COLO668 (cell line): ENCODE data around the gene RTP5.
"Not testable (repeated sequence)": the region's sequence is repeated elsewhere in the genome, so short reads cannot be mapped to it uniquely, and the experiment has no call there.

Source experiments
- DNase-seq: peaks from one replicate; lab custom pipeline; 2025; ENCODE audit not compliant: unreplicated experiment; lab: John Stamatoyannopoulos, UW

The RTP5 gene

DNA sequence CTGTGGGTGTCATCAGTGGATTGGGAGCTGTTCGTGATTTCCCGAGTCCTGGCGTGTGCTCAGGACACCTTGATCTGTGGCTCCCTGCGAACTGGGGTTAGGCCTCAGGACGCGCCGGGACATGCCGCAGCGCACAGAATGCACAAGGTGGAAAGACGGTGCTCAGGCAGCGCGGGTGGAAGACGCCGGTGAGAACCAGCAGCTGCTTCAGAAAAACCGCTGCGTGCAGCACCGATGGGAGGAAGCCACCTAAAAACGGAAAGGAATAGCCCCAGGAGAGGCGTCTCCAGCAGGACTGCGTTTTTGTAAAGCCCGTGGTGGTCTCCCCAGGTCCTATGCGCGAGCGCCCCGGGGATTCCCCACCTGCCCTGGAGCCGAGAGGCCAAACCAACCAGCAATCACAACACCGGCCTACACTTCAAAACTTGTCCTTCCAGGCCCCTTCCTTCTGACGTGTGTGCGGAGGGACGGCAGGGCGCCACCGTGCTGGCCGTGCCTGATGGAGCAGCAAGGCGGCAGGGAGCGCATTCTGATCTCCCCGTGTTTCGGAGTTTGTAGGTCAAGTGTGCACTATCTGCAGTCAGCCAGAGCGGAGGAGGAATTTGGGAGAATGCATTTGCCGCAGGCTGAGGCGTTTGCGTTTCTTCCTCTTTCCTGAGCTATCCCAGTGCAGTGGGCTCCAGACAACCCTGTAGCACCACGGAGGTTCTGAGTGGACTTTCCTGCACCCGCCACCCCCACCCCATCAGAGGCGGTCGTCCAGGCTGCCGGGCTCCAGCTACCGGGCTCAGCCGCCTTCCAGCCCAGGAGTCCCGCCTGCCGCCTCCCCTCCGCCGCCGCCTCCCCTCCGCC, 32.2 kb downstream of the RTP5 start:
- DNase-seq, result no peak

DNA sequence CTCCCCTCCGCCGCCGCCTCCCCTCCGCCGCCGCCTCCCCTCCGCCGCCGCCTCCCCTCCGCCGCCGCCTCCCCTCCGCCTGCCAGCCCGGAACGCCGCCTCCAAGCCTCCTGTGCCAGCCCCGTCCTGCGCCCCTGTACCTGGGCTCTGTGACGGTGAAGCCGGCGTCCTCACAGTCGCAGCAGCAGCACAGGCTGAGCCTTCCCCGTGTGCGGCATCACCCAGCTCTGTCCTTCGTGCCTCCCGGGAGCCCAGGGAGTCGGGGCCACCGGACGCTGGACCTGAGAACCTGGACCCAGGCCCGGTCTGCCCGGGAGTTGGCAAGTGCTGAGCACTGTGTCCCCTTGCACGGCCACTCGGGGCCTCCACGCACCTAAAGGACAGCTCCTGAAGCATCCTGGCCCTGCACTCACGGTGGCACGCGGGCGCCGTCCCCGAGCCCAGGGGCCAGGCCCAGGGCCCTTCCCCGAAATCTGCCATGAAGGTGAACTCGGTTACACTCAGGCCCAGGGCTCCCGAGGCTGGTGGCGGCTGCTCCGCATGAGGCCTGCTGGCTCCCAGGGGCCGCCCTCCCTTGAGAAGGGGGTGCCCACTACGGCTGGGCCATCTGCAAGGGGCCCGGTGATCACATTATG, 32.9 kb downstream of the RTP5 start:
- no peak for DNase-seq

DNA sequence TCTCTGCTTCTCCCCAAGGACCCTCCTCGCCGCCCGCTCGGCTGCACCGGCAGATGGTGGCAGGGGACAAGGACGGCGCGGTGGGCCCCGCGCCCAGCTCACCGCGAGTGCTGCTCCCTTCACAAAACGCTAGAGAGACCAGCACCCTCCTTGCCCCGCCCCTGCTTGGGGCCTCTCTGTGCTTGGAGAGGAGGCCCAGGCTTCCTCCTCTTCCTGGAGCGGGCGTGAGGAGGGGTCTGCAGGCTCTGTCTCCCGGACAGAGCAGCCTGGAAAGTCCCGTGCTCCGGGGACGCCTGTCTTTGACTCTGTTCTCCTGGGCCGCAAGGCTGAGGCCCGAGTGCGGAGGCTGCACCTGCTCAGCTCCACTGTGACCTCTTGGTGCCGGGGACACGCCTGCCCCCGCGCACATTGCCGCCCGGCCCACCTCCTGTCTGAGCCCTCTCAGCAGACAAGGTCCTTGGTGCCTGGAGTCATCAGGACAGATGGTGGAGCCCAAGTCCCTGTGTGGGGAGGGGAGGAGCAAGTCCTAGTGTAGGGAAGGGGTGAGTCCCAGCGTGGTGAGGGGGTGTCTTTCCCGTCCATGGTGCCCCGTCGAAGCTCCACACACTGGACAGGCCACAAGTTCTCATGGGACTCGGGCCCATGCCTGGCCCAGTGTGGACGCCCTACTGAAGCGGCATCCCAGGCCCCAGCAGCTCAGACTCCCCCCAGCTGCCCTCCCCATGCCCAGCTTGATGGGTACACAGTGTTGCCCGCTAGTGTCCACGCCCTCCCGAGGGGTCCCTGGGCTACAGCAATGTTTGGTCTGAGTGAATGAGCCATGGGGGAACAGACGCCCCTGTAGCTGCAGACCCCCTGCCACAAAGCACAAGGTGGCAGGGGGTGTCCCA, 33.8 kb downstream of the RTP5 start:
- DNase-seq, result no peak

DNA sequence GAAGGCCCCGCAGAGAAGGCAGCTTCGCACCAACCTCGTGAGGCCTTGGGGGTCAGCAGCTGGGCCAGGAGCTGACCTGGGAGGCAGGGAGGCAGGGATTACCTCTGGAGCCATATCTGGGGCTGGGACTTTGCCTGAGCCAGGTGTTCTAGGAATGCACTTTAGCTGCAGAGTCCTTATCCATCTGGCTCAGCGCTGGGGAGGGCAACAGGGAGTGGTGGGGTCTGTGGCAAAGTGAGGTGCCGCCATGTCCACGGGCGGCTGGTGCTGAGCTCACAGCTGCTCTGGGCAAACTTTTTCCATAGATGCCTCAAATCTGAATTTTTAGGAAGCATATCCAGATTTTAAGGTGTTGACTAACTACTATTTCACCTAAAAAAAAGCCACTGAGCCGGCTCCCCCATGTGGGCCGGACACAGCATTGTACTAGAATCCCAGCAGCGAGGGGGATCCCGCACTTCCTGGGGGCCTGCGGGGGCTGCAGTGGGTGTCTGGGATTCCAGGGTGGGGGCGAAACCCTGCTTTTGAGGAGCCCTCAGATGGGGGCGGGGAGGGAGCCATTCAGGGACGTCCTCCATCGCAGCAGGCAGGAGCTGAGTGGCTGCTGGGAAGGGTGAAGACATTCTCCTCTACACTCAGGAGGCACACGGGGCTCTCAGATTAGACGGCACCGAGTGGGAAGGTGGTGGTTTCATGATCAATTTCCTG, 34.6 kb downstream of the RTP5 start:
- DNase-seq, result no peak

DNA sequence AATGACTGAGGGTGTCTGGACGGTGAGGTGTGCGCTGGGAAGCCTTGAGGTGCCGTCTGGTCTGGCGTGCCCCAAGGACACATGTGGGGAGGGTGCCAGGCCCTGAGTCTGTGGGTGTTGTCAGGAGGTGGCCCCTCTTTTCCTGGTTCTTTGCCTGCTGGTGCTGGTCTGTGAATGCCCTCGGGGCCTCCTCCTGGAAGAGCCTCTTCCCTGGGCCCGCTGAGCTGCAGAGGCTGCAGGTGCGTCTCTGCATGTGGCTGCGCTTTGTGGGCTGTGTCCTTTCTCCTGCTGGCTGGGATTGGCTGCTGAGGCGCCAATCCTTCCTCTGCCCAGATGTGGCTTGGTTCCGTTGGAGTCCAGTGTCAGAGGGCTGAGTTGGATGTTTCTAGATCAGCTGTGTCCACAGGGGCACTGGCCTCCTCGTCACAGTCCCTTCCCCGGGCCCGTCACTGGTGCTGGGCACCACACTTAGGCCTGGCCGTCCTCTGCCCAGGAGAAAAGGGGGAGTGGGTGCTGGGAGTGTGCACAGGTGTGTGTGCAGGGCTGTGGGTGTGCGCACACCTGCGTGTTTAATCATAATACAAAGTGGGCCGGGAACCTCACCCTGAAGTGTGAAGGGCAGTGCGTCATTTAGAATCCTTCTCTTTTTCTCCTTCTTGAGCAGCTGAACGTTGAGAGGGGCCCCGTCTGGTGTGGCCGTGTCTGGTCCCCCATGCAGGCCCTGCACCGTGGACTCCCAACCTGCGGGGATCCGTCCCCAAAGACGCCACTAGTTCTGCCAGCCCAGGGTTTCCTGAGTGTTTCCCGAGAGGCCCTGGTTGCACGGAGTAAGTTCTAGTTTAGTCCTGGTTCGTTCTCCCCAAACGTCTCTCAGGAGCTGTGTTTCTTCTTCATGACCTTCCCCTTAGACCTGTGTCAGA, 35.5 kb downstream of the RTP5 start:
- peak; percentile 11 for DNase-seq

DNA sequence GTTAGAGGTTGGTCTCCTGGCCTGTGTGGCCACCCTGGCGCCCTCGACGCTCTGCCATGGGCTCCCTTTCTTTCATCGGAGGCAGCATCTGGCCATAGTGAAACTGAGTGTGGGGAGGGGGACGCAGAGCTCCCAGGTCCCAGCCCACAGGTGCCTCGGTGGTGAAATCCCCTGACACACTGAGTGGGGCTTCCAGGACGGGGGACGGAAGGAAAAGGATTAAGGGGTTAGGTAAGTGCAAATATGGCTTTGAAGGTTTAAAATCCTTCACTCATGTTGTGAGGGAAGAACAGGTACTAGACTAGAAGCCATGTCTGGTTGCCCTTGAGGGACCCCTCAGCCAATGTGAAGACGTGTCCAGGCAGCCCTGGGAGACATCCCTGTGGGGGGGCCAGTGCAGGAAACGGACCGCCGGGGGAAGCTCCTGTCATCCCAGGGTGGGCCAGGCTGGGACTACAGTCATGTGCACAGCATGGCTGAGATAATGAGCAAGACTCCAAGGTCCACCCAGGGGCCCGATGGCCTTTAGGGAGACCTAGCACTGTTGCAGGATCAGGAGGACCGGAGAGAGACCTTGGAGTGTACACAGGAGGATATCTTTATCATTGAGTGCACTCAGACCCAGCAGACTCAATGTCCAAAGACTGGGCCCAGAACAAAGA, 36.3 kb downstream of the RTP5 start:
- DNase-seq, result no peak

DNA sequence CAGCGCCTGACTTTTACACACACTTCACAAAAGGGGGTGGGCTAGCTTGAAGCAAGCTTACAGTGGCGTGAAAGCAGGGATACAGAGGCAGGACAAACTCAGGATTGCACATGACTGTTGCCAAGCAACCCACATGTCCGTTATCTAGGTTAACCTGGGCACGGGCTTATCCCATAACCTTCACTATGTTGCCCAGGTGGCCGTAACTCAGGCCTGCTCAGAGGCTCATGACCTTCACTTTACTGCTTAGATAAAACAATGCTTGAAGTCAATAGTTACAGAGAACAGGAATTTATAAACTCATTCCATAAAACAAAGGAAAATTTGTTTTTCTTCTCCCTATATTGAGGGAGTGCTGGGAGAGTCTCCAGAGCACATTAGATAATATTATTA, 36.8 kb downstream of the RTP5 start:
- DNase-seq, result not testable (repeated sequence)

DNA sequence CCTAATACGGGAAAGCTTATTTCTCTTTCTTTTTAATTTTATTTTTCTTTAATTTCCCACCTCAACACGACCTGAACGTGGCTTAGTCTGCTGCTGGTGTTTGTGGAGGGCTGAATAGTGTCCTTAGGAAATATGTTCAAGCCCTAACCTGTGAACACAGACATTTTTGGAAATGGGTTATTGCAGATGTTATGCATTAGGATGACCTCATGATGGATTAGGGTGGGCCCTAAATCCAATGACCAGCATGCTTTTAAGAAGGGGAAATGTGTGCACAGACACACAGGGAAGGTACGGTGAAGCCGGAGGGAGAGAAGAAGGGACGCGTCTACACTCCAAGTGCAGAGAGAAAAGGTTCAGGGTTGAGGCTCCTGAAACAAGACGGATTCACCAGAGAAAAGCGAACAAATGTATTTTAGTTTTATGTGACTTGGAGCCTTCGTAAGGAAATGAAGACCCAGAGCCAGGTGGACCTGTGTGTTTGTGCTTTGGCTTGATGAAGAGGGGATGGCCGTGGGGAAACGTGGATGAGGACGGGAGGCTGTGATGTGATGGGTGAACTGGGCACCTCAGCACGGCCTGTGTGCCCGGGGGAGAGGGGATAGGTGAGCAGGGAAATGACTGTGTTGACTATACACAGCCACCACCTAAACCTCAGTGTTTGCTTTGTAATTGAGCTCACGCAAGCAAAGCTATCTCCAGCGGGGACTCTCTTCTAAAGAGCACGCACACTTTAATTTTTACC, 37.5 kb downstream of the RTP5 start:
- DNase-seq, result peak; percentile 43

DNA sequence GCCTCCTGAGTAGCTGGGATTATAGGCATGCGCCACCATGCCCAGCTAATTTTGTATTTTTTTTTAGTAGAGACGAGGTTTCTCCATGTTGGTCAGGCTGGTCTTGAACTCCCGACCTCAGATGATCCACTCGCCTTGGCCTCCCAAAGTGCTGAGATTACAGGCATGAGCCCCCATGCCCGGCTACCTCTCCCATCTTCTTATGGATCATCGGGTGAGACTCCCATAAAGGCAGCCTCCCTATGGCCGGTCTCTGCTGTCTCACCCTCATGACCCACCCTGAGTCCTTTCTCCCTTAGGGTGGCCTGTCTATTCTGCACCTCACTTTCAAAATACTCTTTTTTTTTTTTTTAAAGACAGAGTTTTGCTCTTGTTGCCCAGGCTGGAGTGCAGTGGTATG, 38.3 kb downstream of the RTP5 start:
- DNase-seq, result not testable (repeated sequence)

DNA sequence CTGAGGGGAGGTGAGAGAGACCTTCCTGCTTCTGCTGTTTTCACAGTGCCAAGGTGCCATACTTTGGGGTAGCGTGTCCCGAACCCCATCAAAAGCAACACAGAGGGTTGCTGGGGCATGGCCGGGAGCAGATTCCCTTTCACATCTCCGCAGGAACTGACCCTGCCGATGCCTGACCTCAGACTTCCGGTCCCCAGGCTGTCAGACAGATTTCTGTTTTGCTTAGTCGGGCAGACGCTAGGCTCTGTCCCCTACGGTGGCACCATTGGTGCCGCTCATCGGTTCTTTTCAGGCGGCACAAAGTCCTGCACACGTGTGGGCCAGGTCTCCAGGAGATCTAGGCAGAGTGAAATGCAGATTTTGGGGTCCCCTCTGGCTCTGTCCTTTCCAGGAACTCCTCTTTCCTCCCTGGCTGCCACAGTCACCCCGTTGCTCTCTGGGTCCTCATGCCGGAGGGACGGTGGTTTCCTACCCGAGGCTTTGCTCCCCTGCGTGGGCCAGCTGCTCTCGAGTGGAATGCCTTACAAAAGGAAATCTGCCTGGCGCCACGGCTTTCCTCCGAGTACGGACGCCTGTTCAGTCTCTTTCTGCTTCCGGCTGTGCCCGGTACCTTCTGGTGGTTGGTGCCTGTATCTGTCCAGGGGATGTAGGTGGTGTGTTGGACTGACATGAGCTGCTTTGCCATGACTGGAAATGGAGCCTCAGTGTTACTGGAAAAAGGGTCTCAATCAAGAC, 39.3 kb downstream of the RTP5 start:
- no peak for DNase-seq

DNA sequence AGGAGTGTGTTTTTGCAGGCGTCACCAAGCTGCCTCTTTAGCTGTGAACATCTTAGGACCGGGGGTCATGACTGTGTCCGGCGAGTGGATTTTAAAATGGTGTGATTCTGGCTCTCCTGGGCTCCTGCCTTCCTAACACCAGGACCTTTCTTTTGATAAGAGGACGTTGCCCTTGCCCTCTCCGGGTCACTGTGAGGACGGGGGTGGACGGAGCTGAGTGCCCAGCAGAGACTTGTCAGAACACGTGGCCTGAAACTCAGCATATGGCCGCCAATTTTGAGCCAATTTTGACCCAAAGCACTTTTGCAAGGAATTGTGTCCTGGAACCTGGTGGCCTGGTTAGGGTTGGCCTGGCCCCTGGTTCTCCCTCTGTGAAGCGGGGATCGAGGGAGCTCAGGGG, 40.2 kb downstream of the RTP5 start:
- no peak for DNase-seq

DNA sequence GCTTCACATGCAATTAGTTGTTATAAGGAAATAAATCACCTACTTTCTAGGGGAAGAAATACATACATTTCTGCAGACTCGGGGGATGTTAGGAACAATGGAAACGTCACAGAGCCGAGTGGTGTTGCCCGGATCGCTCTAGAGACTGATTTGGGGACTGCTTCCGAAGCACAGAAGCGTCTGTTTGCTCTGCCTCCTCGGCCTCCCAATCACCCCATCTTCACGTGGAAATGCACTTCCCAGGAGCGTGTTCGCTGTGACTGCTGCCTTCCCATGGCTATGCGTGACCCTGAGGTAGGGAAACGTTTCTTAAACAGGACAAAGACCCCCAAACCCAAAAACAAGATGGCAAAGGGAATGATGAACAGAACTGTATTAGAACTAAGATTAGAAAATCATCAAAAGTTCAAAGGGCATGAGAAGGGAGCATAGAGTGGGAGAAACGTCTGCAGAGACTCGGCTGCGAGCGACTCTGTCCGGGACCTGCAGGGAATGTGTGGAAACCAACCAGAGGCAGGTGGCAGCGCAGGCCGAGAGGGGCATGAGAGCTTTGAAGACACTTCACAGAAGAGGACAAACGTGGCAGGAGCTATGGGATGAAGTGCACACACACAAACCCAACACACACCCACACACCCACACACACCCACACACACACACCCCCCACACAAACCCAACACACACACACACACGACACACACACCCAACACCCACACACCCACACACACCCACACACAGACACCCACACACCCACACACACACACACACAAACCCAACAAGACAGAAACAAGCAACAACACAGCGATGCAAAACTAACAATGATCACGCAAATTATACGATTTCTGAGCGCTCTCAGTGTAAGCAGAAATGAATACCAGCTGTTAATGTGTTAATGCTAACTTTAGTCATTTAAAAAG, 41.3 kb downstream of the RTP5 start:
- no peak for DNase-seq

DNA sequence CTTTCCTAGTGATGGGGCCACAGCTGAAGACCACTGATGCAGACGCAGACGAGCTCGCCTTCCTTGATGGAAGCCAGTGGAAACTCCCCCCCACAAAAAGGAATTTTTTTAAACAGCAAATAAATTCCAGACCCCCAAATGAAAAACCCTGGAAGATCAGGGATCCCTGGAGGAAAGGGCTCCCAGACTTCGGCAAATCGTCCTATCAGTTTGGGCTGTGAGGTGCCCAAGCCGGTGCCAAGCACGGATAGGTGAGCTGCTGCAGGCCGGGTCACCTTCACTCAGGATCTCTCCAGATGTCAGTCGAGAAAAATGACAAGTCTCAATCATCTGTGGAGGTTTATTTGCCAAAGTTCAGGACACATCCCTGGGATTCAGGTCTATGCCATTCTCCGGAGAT, 42.0 kb downstream of the RTP5 start:
- no peak for DNase-seq

DNA sequence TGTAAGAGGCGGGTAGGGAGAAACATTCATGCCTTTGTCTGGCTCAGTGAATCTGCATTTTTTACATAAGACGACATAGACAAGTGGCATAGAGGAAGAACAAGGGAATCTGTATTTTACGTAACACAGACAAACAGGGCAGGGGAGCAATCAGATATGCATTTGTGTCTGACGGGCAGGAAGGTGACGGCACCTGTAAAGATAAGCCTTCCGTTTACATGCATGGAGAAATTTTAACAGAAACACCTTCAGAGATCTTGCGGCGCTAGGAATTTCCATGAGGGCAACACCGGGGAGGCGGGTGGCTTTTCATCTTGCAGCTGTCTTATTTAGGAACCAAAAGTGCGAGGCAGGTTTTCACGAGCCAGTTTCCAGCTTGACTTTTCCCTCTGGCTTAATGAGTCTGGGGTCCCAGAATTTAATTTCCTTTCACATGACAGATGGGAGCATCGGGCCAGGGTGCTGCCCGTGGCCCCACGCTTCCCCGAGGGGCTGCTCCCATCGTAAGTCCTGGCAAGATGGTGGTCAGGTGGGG, 42.6 kb downstream of the RTP5 start:
- DNase-seq, result no peak

DNA sequence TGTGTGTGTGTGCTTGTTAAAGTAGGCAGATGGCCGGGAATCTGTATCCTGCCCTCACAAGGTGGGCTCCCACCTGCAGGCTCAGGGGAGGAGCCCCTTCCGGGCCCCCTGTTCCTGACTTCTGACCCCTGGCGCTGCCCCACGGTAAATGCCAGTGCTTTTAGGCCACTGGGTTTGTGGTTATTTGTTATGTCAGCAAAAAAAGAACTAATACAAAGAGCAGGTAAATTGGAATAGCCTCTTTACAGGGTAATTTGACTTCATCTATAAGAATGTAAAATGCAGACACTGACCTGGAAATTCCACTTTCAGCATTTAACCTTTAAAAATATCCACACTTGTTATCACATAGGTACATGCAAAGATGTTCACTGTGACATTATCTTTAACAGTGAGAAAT, 44.2 kb downstream of the RTP5 start:
- no peak for DNase-seq

DNA sequence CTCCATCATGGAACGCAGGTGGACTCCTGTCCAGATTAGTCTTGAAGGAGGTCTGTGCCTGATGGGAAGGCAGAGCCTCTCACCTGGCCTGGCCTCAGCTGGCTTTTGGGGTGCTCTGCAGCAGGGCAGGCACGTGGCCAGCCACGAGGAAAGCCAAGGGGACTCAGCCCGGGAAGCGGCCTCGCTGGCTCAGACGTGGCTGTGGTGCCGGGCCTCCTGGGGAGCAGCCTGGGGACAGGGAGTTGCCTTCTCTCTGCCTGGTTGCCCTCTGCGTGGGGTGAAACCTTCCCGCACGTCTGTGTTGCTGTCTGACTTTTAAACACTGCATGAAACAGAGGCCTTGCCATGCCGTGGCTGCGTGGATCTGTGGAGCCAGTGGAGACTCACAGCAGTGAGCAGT, 45.0 kb downstream of the RTP5 start:
- DNase-seq, result no peak

DNA sequence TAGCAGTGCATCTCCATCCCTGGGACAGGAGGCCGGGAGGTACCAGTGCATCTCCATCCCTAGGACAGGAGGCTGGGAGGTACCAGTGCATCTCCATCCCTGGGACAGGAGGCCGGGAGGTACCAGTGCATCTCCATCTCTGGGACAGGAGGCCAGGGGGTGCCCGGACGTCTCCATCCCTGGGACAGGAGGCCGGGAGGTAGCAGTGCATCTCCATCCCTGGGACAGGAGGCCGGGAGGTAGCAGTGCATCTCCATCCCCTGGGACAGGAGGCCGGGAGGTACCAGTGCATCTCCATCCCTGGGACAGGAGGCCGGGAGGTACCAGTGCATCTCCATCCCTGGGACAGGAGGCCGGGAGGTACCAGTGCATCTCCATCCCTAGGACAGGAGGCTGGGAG, 52.1 kb downstream of the RTP5 start:
- DNase-seq, result not testable (repeated sequence)
